Retinal pigment epithelial cell (primary cell): ENCODE measurements around the gene CYB561.

Experiments used
- DNase-seq: peaks from one replicate; pipeline ENCODE4 v3.0.0-alpha.2; 2010; ENCODE audit warnings: low read depth
- H3K4me3 ChIP-seq: 2 replicates; pipeline ENCODE4 v1.5.1; 2011; ENCODE audit warnings: mild to moderate bottlenecking, low read length, control low read depth, moderate library complexity
- CTCF ChIP-seq: conservative IDR thresholded peaks from 2 replicates; pipeline ENCODE4 v1.5.1; 2011; ENCODE audit warnings: low read depth, low read length, control low read depth, inconsistent platforms

CYB561 gene

DNA sequence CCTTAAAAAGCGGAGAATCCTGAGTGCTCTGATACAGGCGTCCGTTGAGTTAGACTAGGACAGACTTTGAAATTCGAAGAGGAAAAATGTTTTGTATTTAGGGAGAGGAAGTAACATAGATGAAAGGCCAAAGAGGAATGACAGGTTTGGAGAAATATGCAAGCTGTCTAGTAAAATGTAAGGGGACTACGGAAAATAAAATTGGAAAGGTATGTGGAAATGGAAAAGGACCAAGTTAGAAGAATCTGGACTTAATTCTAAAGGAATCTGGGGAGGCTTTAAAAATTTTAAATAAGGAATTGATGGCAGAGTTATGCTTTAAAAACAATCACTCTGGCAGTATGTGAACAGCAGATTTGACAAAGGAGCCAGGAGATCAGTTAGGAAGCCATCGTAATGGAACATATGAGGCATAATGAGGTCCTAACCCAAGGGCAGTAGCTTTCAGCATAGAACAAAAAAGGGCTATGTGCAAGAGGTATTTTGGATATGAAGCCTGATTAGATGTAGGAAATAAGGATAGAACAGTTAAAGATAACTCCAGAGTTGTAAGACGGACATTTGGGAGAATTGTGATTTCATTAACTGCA is 38.3 kb downstream of the CYB561 start:
- no peak for DNase-seq
- H3K4me3 ChIP-seq: no peak overlapping the region
- no peak for TF ChIP-seq CTCF

DNA sequence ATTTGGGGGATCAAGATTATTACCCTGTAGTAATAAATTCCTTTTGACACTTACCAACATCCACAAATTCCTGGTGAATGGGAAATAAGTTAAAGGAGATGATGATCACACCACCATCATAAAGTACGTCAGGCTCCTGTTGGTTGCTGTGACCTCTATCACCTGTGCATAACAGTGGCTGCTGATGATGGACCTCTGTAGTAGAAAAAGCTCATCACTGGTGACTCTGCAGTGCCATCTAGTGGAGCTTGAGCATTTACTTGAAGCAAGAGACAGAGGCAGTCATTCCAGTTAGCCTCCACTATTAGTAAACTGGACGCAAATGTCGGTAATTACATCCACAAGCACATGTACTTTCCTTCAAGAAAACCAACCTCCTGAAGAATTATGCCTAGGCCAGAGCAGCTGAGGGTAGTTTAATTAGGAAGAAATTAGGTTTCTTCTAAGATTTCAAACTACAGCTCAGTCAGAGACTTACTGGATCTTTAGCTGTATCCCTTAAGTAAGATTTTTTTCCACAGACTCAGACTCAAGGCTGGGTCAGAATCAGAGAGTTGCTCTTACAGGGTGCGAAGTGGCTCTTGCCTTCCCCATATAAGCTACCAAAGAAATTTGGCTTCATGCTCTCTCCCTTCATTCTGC is 39.3 kb downstream of the CYB561 start:
- DNase-seq: peak; percentile 71
- TF ChIP-seq CTCF: peak; percentile 87
- no peak overlapping the region for H3K4me3 ChIP-seq

DNA sequence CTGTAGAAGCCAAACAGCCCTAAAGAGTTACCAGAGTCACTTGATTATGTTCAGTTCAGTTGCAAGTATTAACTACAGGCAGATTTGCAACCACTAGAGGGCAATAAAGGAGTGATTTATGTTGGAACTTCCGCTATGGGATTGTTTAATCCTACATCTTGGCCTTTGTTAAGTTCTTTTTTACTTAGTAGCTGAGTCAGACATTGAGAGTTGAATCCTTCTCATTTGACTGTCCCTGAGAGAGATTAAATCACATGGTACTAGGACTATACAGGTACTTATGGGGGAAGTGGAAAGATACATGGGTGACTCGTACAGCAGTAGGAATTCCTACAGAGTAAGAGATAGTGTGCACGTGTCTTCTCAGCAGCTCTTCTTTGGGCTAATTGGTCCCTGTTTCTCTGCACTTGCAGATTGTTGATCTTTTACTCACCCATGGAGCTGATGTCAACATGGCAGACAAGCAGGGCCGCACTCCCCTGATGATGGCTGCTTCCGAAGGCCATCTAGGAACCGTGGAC is 40.3 kb downstream of the CYB561 start:
- peak; percentile 66 for DNase-seq
- peak; percentile 69 for TF ChIP-seq CTCF
- H3K4me3 ChIP-seq: no peak overlapping the region

GRCh38 chr17:63405020-63405419 is 41.1 kb downstream of the CYB561 start:
- H3K4me3 ChIP-seq: no peak overlapping the region
- TF ChIP-seq CTCF: no peak
- DNase-seq: no peak

DNA sequence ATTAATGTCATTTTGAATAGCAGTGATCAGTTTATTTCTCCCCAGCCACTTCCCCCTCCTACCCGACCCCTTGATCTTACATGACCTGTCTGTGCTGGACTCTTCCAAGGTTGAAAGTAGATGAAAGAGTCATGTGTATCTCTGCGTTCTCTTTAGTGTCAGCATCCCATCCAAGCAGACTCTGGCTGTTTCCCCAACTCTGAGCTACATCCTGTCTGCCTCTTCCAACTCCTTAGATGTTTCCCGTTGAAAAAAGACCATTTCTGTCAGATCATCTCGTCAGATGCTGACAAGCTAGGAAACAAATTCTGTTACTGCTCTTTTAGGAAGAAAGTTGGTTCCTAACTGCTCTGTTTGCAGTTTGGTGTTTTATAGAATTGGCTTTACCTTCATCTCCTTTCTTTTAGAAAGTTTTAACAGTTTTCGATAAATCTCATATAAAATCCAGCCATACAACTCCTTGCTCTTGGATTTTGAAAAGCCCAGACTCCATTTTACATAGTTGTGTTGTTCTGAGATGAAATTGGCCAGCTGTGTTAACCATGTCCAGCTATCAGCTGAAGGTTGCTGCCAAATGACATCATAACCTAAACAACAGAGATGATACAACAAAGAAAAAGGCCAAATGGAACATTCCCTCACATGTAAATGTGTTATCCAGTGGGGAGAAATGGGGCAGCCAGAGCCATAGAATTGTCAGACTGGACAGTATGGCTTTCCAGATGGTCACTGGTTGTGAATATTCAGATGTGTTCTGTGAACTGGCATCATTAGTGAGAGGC is 43.5 kb downstream of the CYB561 start:
- no peak overlapping the region for H3K4me3 ChIP-seq
- DNase-seq: no peak
- TF ChIP-seq CTCF: no peak

DNA sequence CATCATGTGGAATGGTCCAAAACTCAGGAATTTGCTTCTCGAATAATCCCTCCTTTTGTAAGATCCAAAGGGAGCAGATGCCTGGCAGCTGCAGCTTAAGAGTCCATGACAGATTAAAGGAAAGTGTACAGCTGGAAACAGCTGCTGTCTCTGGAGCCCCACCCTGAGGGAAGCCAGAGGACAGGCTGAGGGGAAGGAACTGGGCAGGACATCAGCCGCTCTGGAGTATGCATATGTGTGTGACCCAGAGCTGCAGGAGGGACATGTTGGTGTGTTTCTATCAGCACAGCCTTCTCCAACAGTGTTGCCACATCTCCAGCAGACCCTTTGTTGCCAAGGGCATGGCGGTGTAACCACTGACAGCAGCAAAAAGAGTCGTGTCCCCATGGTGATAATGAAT is 46.2 kb downstream of the CYB561 start:
- no peak overlapping the region for H3K4me3 ChIP-seq

More for the DNA sequence above, 46.2 kb downstream of the CYB561 start:
- no peak for DNase-seq
- TF ChIP-seq CTCF: no peak
